SK-N-SH (cell line): Measurements from ENCODE around the gene SAMM50. TPM values are rescaled to one million over a fixed set of nuclear protein-coding genes. Genes with fewer than 3 reads are reported as not detected.

Experiments used
- CTCF ChIA-PET: fragments of 300-600, 350-600 bp; formaldehyde crosslinking; extraction: SDS; loops from one replicate; lab custom pipeline; 2021; lab: Yijun Ruan, JAX
- POLR2A ChIA-PET: fragments of 350-600 bp; sonication (Branson Sonifier 250); formaldehyde crosslinking; extraction: SDS; loops from one replicate; lab custom pipeline; 2020; ENCODE audit warnings: antibody characterized with exemption, inconsistent platforms; lab: Yijun Ruan, JAX
- DNase-seq: peaks from one replicate; pipeline ENCODE4 v3.0.0; 2012
- H2AFZ ChIP-seq: fragments of 200-600 bp; sonication (generic); 2 replicates; pipeline ENCODE4 v1.8.1; 2016; ENCODE audit warnings: antibody characterized with exemption, mild to moderate bottlenecking, low read depth
- H3F3A ChIP-seq: fragments of 200-600 bp; sonication (generic); replicated peaks from 2 replicates; pipeline ENCODE3; 2016; ENCODE audit warnings: antibody characterized with exemption, mild to moderate bottlenecking; ENCODE audit not compliant: insufficient read depth
- H3K27ac ChIP-seq, 2 experiments: fragments of 200-500 bp in 1 of 2; fragments of 200-600 bp in 1 of 2; sonication (Bioruptor generic) in 1 of 2; sonication (generic), shearing (Covaris generic) in 1 of 2; 2 replicates each; pipeline versions ENCODE4 v1.5.1 to v1.6.1; 2014 to 2016; ENCODE audit warnings: low read depth in 2 of 2, inconsistent platforms in 1 of 2, low read length in 1 of 2, mild to moderate bottlenecking in 1 of 2, mixed read lengths in 1 of 2
- H3K27me3 ChIP-seq: fragments of 200-600 bp; sonication (generic), shearing (Covaris generic); 2 replicates; pipeline ENCODE4 v1.6.1; 2016; ENCODE audit warnings: mixed run types; ENCODE audit not compliant: insufficient read depth
- H3K36me3 ChIP-seq, 2 experiments: fragments of 200-500 bp in 1 of 2; fragments of 200-600 bp in 1 of 2; sonication (Bioruptor generic) in 1 of 2; sonication (generic) in 1 of 2; replicated peaks in 1 of 2; 2 replicates each; pipeline versions ENCODE3 to v1.5.1; 2014 to 2016; ENCODE audit warnings: low read length in 1 of 2, mild to moderate bottlenecking in 1 of 2; ENCODE audit not compliant: insufficient read depth in 2 of 2, control insufficient read depth in 1 of 2
- H3K4me1 ChIP-seq, 2 experiments: fragments of 200-500 bp in 1 of 2; fragments of 200-600 bp in 1 of 2; sonication (Bioruptor generic) in 1 of 2; sonication (generic), shearing (Covaris generic) in 1 of 2; 2 replicates each; pipeline versions ENCODE4 v1.5.1 to v1.6.1; 2014 to 2016; ENCODE audit warnings: low read depth in 1 of 2, low read length in 1 of 2, mixed run types in 1 of 2; ENCODE audit not compliant: insufficient read depth in 2 of 2, control insufficient read depth in 1 of 2
- H3K4me2 ChIP-seq: fragments of 200-600 bp; sonication (generic), shearing (Covaris generic); 2 replicates; pipeline ENCODE4 v1.6.1; 2017; ENCODE audit warnings: mixed run types
- H3K4me3 ChIP-seq, 2 experiments: fragments of 200-500 bp in 1 of 2; fragments of 200-600 bp in 1 of 2; sonication (Bioruptor generic) in 1 of 2; sonication (generic), shearing (Covaris generic) in 1 of 2; 2 replicates each; pipeline versions ENCODE4 v1.5.1 to v1.8.1; 2014 to 2016; ENCODE audit warnings: low read depth in 2 of 2, inconsistent platforms in 1 of 2, low read length in 1 of 2, mild to moderate bottlenecking in 1 of 2, mixed read lengths in 1 of 2, moderate library complexity in 1 of 2
- H3K79me2 ChIP-seq: fragments of 200-600 bp; sonication (generic); 2 replicates; pipeline ENCODE4 v1.8.1; 2017; ENCODE audit warnings: mild to moderate bottlenecking; ENCODE audit not compliant: insufficient read depth
- H3K9ac ChIP-seq: fragments of 200-600 bp; sonication (generic); 2 replicates; pipeline ENCODE4 v1.6.1; 2017; ENCODE audit warnings: mixed run types
- H3K9me2 ChIP-seq: fragments of 200-600 bp; sonication (generic); 2 replicates; pipeline ENCODE4 v1.6.1; 2017; ENCODE audit warnings: mixed run types
- H3K9me3 ChIP-seq: fragments of 200-600 bp; sonication (generic); 2 replicates; pipeline ENCODE4 v1.6.1; 2017; ENCODE audit warnings: mixed run types, mild to moderate bottlenecking, moderate library complexity
- H4K20me1 ChIP-seq: fragments of 200-600 bp; sonication (generic); 2 replicates; pipeline ENCODE4 v1.6.1; 2017; ENCODE audit warnings: mild to moderate bottlenecking, mixed run types; ENCODE audit not compliant: insufficient read depth
- CHD2 ChIP-seq: fragments of 150-350 bp; IDR thresholded peaks from 2 replicates; pipeline ENCODE4 v1.6.1; 2018; ENCODE audit warnings: low read length; ENCODE audit not compliant: partially characterized antibody
- GATA2 ChIP-seq: sonication (generic); formaldehyde crosslinking; IDR thresholded peaks from 2 replicates; pipeline ENCODE4 v1.5.0; 2020; ENCODE audit warnings: mild to moderate bottlenecking, missing genetic modification reagents
- NFIC ChIP-seq: IDR thresholded peaks from 2 replicates; pipeline ENCODE4 v1.4.0; 2012; ENCODE audit warnings: borderline replicate concordance
- SIN3A ChIP-seq: IDR thresholded peaks from 2 replicates; pipeline ENCODE4 v1.6.1; 2012; ENCODE audit warnings: low read depth, mild to moderate bottlenecking, low read length, moderate library complexity, borderline replicate concordance
- SMC3 ChIP-seq: IDR thresholded peaks from 2 replicates; pipeline ENCODE4 v1.6.1; 2012; ENCODE audit warnings: low read depth, low read length, improper control_type of control experiment
- TEAD4 ChIP-seq: IDR thresholded peaks from 2 replicates; pipeline ENCODE4 v1.4.0; 2012; ENCODE audit warnings: mild to moderate bottlenecking, borderline replicate concordance; ENCODE audit not compliant: insufficient read depth
- WGBS: methylation state at CpG from one replicate; pipeline ENCODE4 v1.1.6; 2017; ENCODE audit warnings: low lambda C conversion rate; 5-methylcytosine and 5-hydroxymethylcytosine counted together
- polyA plus RNA-seq, 3 experiments: library from polyadenylated mRNA; depleted of rRNA; stranded (reverse); fragments of >200 nt; gene quantifications; 2 replicates each; pipeline ENCODE4 v1.2.3, GENCODE V29; 2012
- TF ChIP-seq, protein P1 (sequence below): IDR thresholded peaks from 2 replicates; pipeline ENCODE4 v1.4.0; 2012; ENCODE audit warnings: low read depth, borderline replicate concordance
- TF ChIP-seq, protein P2 (sequence below): fragments of 150-350 bp; IDR thresholded peaks from 2 replicates; pipeline ENCODE4 v1.6.1; 2017; ENCODE audit warnings: antibody characterized with exemption, low read length, low read depth, borderline replicate concordance
- TF ChIP-seq, protein P3 (sequence below): IDR thresholded peaks from 2 replicates; pipeline ENCODE4 v1.6.1; 2012; ENCODE audit warnings: mild to moderate bottlenecking, low read depth, low read length, moderate library complexity
- TF ChIP-seq, protein P4 (sequence below): fragments of 200-600 bp; sonication (generic); IDR thresholded peaks from 2 replicates; pipeline ENCODE4 v1.6.1; 2017; ENCODE audit warnings: antibody characterized with exemption, mild to moderate bottlenecking, moderate library complexity
- TF ChIP-seq, protein P5 (sequence below): IDR thresholded peaks from 2 replicates; pipeline ENCODE4 v1.4.0; 2012; ENCODE audit warnings: low read depth

The SAMM50 gene
- polyA plus RNA-seq, 1 of the 3 experiments (the other 2 are of a cell fraction) = 49.6 TPM

DNA sequence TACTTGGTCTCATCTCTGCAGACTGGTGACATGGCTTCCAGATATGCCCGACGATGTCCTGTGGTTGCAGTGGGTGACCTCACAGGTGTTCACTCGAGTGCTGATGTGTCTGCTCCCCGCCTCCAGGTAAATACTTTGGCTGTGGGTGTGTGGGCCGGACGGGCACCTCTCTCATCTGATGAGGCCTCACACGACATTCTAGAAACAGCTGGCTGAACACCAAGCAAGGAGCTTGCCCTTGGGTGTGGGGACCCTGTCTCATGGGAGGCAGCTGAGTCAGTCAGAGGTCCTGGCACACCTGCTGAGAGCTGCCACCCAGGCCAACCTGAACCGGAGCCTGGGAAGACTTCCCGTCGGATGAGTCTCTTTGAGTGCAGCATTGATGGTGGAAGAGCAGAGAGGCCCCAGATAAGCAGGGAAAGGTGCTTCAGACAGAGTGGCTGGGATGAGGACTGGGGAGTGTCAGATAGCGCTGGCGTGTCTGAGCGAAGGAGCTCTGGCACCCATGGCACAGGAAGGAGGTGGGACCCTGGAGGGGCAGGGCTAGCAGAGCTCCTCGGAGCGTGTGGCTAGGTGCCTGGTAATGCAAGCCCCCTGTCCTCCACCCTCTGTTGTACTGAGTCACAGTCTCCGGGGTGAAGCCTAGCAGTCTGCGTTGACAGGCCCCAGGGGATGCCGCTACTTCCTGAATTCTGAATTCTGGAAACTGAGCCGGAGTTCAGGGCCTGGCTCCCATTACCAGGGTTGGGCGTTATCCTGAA, 10.4 kb upstream of the SAMM50 start:
- Histone ChIP-seq H3K4me3 (no peak overlapping the region), H3F3A (no peaks in the 10 kb centered on the region), H3K79me2 (no peaks in the 10 kb centered on the region), H4K20me1 (no peaks in the 10 kb centered on the region), H3K27me3 (no peaks in the 10 kb centered on the region), H3K9ac (no peak overlapping the region), H3K9me3 (no peaks in the 10 kb centered on the region), H3K36me3 (peaks cover 3% of the 10 kb centered on the region in 2 experiments), H2AFZ (no peak overlapping the region), H3K27ac (no peak overlapping the region), H3K9me2 (no peaks in the 10 kb centered on the region), H3K4me2 (no peak overlapping the region), H3K4me1 (no peaks in the 10 kb centered on the region; a peak in 1 of 4 replicates)
- CTCF ChIA-PET = interaction anchor here (1.3 to 2.8 kb wide), 11 partner anchors 10 to 136 kb away, joined by 5 to 52 read pairs (median 14); partner anchors contain the start of genes PNPLA3 and SAMM50
- no peak for TF ChIP-seq GATA2 (CRISPR knock-in tag)
- TF ChIP-seq, protein P1, sequence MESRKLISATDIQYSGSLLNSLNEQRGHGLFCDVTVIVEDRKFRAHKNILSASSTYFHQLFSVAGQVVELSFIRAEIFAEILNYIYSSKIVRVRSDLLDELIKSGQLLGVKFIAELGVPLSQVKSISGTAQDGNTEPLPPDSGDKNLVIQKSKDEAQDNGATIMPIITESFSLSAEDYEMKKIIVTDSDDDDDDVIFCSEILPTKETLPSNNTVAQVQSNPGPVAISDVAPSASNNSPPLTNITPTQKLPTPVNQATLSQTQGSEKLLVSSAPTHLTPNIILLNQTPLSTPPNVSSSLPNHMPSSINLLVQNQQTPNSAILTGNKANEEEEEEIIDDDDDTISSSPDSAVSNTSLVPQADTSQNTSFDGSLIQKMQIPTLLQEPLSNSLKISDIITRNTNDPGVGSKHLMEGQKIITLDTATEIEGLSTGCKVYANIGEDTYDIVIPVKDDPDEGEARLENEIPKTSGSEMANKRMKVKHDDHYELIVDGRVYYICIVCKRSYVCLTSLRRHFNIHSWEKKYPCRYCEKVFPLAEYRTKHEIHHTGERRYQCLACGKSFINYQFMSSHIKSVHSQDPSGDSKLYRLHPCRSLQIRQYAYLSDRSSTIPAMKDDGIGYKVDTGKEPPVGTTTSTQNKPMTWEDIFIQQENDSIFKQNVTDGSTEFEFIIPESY = no peak
- TF ChIP-seq CHD2 = no peak
- TF ChIP-seq, protein P2, sequence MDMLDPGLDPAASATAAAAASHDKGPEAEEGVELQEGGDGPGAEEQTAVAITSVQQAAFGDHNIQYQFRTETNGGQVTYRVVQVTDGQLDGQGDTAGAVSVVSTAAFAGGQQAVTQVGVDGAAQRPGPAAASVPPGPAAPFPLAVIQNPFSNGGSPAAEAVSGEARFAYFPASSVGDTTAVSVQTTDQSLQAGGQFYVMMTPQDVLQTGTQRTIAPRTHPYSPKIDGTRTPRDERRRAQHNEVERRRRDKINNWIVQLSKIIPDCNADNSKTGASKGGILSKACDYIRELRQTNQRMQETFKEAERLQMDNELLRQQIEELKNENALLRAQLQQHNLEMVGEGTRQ = no peak
- TF ChIP-seq, protein P3, sequence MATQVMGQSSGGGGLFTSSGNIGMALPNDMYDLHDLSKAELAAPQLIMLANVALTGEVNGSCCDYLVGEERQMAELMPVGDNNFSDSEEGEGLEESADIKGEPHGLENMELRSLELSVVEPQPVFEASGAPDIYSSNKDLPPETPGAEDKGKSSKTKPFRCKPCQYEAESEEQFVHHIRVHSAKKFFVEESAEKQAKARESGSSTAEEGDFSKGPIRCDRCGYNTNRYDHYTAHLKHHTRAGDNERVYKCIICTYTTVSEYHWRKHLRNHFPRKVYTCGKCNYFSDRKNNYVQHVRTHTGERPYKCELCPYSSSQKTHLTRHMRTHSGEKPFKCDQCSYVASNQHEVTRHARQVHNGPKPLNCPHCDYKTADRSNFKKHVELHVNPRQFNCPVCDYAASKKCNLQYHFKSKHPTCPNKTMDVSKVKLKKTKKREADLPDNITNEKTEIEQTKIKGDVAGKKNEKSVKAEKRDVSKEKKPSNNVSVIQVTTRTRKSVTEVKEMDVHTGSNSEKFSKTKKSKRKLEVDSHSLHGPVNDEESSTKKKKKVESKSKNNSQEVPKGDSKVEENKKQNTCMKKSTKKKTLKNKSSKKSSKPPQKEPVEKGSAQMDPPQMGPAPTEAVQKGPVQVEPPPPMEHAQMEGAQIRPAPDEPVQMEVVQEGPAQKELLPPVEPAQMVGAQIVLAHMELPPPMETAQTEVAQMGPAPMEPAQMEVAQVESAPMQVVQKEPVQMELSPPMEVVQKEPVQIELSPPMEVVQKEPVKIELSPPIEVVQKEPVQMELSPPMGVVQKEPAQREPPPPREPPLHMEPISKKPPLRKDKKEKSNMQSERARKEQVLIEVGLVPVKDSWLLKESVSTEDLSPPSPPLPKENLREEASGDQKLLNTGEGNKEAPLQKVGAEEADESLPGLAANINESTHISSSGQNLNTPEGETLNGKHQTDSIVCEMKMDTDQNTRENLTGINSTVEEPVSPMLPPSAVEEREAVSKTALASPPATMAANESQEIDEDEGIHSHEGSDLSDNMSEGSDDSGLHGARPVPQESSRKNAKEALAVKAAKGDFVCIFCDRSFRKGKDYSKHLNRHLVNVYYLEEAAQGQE = no peak
- TF ChIP-seq, protein P4, sequence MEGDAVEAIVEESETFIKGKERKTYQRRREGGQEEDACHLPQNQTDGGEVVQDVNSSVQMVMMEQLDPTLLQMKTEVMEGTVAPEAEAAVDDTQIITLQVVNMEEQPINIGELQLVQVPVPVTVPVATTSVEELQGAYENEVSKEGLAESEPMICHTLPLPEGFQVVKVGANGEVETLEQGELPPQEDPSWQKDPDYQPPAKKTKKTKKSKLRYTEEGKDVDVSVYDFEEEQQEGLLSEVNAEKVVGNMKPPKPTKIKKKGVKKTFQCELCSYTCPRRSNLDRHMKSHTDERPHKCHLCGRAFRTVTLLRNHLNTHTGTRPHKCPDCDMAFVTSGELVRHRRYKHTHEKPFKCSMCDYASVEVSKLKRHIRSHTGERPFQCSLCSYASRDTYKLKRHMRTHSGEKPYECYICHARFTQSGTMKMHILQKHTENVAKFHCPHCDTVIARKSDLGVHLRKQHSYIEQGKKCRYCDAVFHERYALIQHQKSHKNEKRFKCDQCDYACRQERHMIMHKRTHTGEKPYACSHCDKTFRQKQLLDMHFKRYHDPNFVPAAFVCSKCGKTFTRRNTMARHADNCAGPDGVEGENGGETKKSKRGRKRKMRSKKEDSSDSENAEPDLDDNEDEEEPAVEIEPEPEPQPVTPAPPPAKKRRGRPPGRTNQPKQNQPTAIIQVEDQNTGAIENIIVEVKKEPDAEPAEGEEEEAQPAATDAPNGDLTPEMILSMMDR = no peak
- TF ChIP-seq SIN3A = no peak
- TF ChIP-seq NFIC = no peak
- no peak for TF ChIP-seq TEAD4
- TF ChIP-seq SMC3 = no peak
- TF ChIP-seq, protein P5, sequence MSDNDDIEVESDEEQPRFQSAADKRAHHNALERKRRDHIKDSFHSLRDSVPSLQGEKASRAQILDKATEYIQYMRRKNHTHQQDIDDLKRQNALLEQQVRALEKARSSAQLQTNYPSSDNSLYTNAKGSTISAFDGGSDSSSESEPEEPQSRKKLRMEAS = no peak
- WGBS = 62% methylated on average over 9 of the region's 20 CpGs
- POLR2A ChIA-PET = no interaction called here
- no peak for DNase-seq
